K562 (cell line): ENCODE data around the gene SLC16A1.

ENCODE experiments used
- AFF4 ChIP-seq: sonication (generic); formaldehyde crosslinking; IDR thresholded peaks from 2 replicates; pipeline ENCODE4 v1.8.0; 2023; ENCODE audit warnings: mild to moderate bottlenecking, missing genetic modification reagents
- CTCF ChIP-seq, 3 experiments: IDR thresholded peaks in 2 of 3; conservative IDR thresholded peaks in 1 of 3; 2 replicates each; pipeline ENCODE4 v1.5.1; 2011 to 2012; ENCODE audit warnings: low read length in 3 of 3, mild to moderate bottlenecking in 3 of 3, control low read depth in 2 of 3, improper control_type of control experiment in 1 of 3, inconsistent platforms in 1 of 3, low read depth in 1 of 3, mixed read lengths in 1 of 3, moderate library complexity in 1 of 3; ENCODE audit not compliant: insufficient read depth in 2 of 3
- MAFK ChIP-seq: IDR thresholded peaks from 2 replicates; pipeline ENCODE4 v1.6.1; 2011; ENCODE audit warnings: low read length, improper control_type of control experiment
- MTF1 ChIP-seq: fragments of 250-450 bp; sonication (Bioruptor Pico); IDR thresholded peaks from 2 replicates; pipeline ENCODE4 v1.9.0; 2021; ENCODE audit warnings: moderate library complexity, mild to moderate bottlenecking, inconsistent platforms, borderline replicate concordance
- NELFE ChIP-seq: IDR thresholded peaks from 2 replicates; pipeline ENCODE4 v1.6.1; 2011; ENCODE audit warnings: mild to moderate bottlenecking; ENCODE audit not compliant: insufficient read depth, insufficient read length
- PCBP1 ChIP-seq: fragments of 200-400 bp; formaldehyde crosslinking; IDR thresholded peaks from 2 replicates; pipeline ENCODE4 v1.6.1; 2018; ENCODE audit warnings: mild to moderate bottlenecking, low read depth, low read length; ENCODE audit not compliant: poor library complexity, severe bottlenecking
- POLR2AphosphoS5 ChIP-seq: IDR thresholded peaks from 2 replicates; pipeline ENCODE4 v1.6.1; 2011; ENCODE audit warnings: mild to moderate bottlenecking, low read depth, low read length, moderate library complexity; ENCODE audit not compliant: control insufficient read depth, insufficient read depth
- RAD21 ChIP-seq, 2 experiments: fragments of 250-450 bp in 1 of 2; fragments of 450-650 bp in 1 of 2; sonication (Bioruptor Pico) in 1 of 2; formaldehyde crosslinking in 1 of 2; IDR thresholded peaks in 1 of 2; conservative IDR thresholded peaks in 1 of 2; 2 replicates each; pipeline versions ENCODE4 v1.4.0 to v1.8.0; 2020 to 2022; ENCODE audit warnings: mild to moderate bottlenecking in 2 of 2, moderate library complexity in 1 of 2
- REST ChIP-seq, 2 experiments: fragments of 450-650 bp; formaldehyde crosslinking in 1 of 2; IDR thresholded peaks; 2 replicates each; pipeline versions ENCODE4 v1.4.0 to v1.6.1; 2014 to 2020; ENCODE audit warnings: mild to moderate bottlenecking in 2 of 2, borderline replicate concordance in 1 of 2, low read depth in 1 of 2
- SREBF2 ChIP-seq: sonication (generic); formaldehyde crosslinking; IDR thresholded peaks from 2 replicates; pipeline ENCODE4 v1.4.0; 2020; ENCODE audit warnings: mild to moderate bottlenecking, missing genetic modification reagents
- TAF7 ChIP-seq: fragments of 450-650 bp; IDR thresholded peaks from 2 replicates; pipeline ENCODE4 v1.6.1; 2016; ENCODE audit warnings: missing genetic modification characterization, missing compliant biosample characterization
- TAF9B ChIP-seq: fragments of 450-650 bp; IDR thresholded peaks from 2 replicates; pipeline ENCODE4 v1.6.1; 2018; ENCODE audit warnings: mild to moderate bottlenecking; ENCODE audit not compliant: partially characterized antibody
- ZNF586 ChIP-seq: fragments of 450-650 bp; formaldehyde crosslinking; conservative IDR thresholded peaks from 2 replicates; pipeline ENCODE4 v1.4.0; 2020; ENCODE audit warnings: mild to moderate bottlenecking, moderate library complexity
- TF ChIP-seq, protein P1 (sequence below): fragments of 450-650 bp; IDR thresholded peaks from 2 replicates; pipeline ENCODE4 v1.6.1; 2016; ENCODE audit warnings: antibody characterized with exemption

DNA sequence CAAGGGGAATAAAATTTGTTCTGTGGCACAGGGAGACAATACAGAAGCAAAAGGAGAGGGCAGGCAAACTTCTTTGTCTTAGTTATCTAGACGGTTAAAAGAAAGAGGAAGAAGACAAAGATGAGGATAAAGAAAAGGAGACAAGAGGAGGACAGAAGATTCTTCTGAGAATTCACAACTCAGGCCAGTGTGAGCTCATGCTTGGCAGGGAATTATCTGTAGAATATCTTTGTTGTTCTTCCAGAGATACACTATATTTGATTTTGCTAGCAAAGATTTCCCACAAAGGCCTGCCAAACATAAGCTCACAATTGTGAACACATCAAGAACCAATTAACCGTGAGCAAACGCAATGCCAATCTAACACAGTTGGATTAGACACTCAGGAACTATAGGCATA lies 21.4 kb downstream of the SLC16A1 start:
- TF ChIP-seq CTCF (IDR thresholded peaks at IDR 0.05 in 2 of 3, conservative IDR thresholded peaks at IDR 0.05 in 1 of 3; ENCODE audit: insufficient read depth in 2 of 3, low read depth in 1 of 3, low read length in 3 of 3) (no peak), TAF7 (no peak), AFF4 (no peak), ZNF586 (no peak), TAF9B (no peak), MTF1 (CRISPR knock-in tag) (no peak), POLR2AphosphoS5 (no peak), SREBF2 (CRISPR knock-in tag) (no peak), MAFK (no peak), PCBP1 (no peak), RAD21 (CRISPR knock-in tag; conservative IDR thresholded peaks at IDR 0.05 in 1 of 2, IDR thresholded peaks at IDR 0.05 in 1 of 2) (no peak), REST (IDR thresholded peaks at IDR 0.05; ENCODE audit: borderline replicate concordance) (no peak), REST (CRISPR knock-in tag; IDR thresholded peaks at IDR 0.05; ENCODE audit: low read depth) (no peak), NELFE (no peak)
- TF ChIP-seq, protein P1, sequence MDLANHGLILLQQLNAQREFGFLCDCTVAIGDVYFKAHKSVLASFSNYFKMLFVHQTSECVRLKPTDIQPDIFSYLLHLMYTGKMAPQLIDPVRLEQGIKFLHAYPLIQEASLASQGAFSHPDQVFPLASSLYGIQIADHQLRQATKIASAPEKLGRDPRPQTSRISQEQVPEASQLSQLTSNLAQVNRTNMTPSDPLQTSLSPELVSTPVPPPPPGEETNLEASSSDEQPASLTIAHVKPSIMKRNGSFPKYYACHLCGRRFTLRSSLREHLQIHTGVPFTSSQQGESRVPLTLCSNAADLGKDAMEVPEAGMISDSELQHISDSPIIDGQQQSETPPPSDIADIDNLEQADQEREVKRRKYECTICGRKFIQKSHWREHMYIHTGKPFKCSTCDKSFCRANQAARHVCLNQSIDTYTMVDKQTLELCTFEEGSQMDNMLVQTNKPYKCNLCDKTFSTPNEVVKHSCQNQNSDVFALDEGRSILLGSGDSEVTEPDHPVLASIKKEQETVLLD, result no peak
